Endometrium (tissue), 2 donors: ENCODE data around the gene PRSS21.

ENCODE experiments used
- FAIRE-seq: peaks from 2 replicates; lab custom pipeline; 2012; peaks lifted over from hg19 to GRCh38; lab: Jason Lieb, UNC
- donor health status: control.
- donor health status: control.

The PRSS21 gene

GRCh38 chr16:2845116-2845515, 28.1 kb downstream of the PRSS21 start:
- no peak for FAIRE-seq

- FAIRE-seq = no peak
Measured at GRCh38 chr16:2846511-2847310, 29.7 kb downstream of the PRSS21 start.

GRCh38 chr16:2848933-2849725, 32.1 kb downstream of the PRSS21 start:
- FAIRE-seq = no peak

GRCh38 chr16:2852003-2852730, 35.1 kb downstream of the PRSS21 start:
- FAIRE-seq = no peak

GRCh38 chr16:2852731-2853507, 35.9 kb downstream of the PRSS21 start:
- no peak for FAIRE-seq

- no peak for FAIRE-seq
Measured at GRCh38 chr16:2853531-2854073, 36.6 kb downstream of the PRSS21 start.

- no peak for FAIRE-seq
Measured at GRCh38 chr16:2854700-2855309, 37.8 kb downstream of the PRSS21 start.

GRCh38 chr16:2855536-2855935, 38.5 kb downstream of the PRSS21 start:
- FAIRE-seq = no peak

- no peak for FAIRE-seq
Measured at GRCh38 chr16:2856061-2856670, 39.1 kb downstream of the PRSS21 start.

- no peak for FAIRE-seq
Measured at GRCh38 chr16:2856686-2857450, 39.8 kb downstream of the PRSS21 start.

GRCh38 chr16:2857451-2858244, 40.6 kb downstream of the PRSS21 start, which contains the start of gene PRSS22:
TSS of gene PRSS22 (minus strand) at chr16:2858170. CDS start at chr16:2858104, 66 bp downstream.
- FAIRE-seq = no peak

- FAIRE-seq = no peak
Measured at GRCh38 chr16:2858245-2859025, 41.4 kb downstream of the PRSS21 start.

GRCh38 chr16:2859686-2860265, 42.7 kb downstream of the PRSS21 start:
- no peak for FAIRE-seq

GRCh38 chr16:2860826-2861567, 44.0 kb downstream of the PRSS21 start:
- FAIRE-seq = no peak

GRCh38 chr16:2865651-2866050, 48.6 kb downstream of the PRSS21 start:
- FAIRE-seq = no peak

GRCh38 chr16:2866431-2866830, 49.4 kb downstream of the PRSS21 start:
- no peak for FAIRE-seq

GRCh38 chr16:2867661-2867986, 50.6 kb downstream of the PRSS21 start:
- no peak for FAIRE-seq
